K562 (cell line): Measurements from ENCODE around the gene NPDC1. TPM values are rescaled to one million over a fixed set of nuclear protein-coding genes. Genes with fewer than 3 reads are reported as not detected.

ENCODE experiments used
- ATAC-seq: fragments of 200-7000 bp; cut with Tn5 transposase; 3 replicates; pipeline ENCODE4 v1.9.1; 2020; ENCODE audit warnings: moderate library complexity
- BruUV-seq: library from RNA; stranded (reverse); fragments of 400-500 nt; replicated peaks from 2 replicates; lab custom pipeline; 2021; lab: Mats Ljungman, UMichigan
- CTCF ChIA-PET: fragments of 300-600 bp; formaldehyde crosslinking; extraction: SDS; loops from one replicate; lab custom pipeline; 2021; ENCODE audit warnings: low intra/inter-chr PET ratio; lab: Yijun Ruan, JAX
- POLR2A ChIA-PET: fragments of 300-600, 350-650 bp; sonication (Branson Sonifier 250); formaldehyde crosslinking; extraction: SDS; loops from one replicate; lab custom pipeline; 2021; ENCODE audit warnings: antibody characterized with exemption, inconsistent platforms; lab: Yijun Ruan, JAX
- DNase-seq, 4 experiments: peaks; one replicate each; pipeline versions ENCODE4 v3.0.0 to v3.0.0-alpha.2; 2011 to 2018; ENCODE audit warnings: low spot score in 3 of 4, mixed read lengths in 3 of 4; ENCODE audit errors: extremely low read depth in 1 of 4
- FAIRE-seq: peaks from 2 replicates; lab custom pipeline; 2011; peaks lifted over from hg19 to GRCh38; lab: Jason Lieb, UNC
- H2AFZ ChIP-seq: 2 replicates; pipeline ENCODE4 v1.6.0; 2011; ENCODE audit warnings: low read depth, low read length, control low read depth, inconsistent platforms
- H3K27ac ChIP-seq: fragments of 200-600 bp; 3 replicates; pipeline ENCODE4 v1.8.0; 2011; ENCODE audit warnings: low read depth, mild to moderate bottlenecking, control low read depth, inconsistent platforms, low read length, moderate library complexity, mixed read lengths; ENCODE audit errors: extremely low read depth
- H3K27me3 ChIP-seq, 2 experiments: fragments of 300-600 bp in 1 of 2; 2 replicates in 1 of 2; 3 replicates in 1 of 2; pipeline versions ENCODE4 v1.6.0 to v1.8.0; 2011; ENCODE audit warnings: inconsistent platforms in 2 of 2, low read length in 2 of 2, mild to moderate bottlenecking in 1 of 2, mixed read lengths in 1 of 2, moderate library complexity in 1 of 2; ENCODE audit not compliant: control insufficient read depth in 2 of 2, insufficient read depth in 2 of 2
- H3K36me3 ChIP-seq: fragments of 300-600 bp; 3 replicates; pipeline ENCODE4 v1.8.0; 2011; ENCODE audit warnings: mild to moderate bottlenecking, low read length, inconsistent platforms; ENCODE audit not compliant: control insufficient read depth, insufficient read depth
- H3K4me1 ChIP-seq, 2 experiments: fragments of 200-600 bp in 1 of 2; replicated peaks in 1 of 2; 2 replicates in 1 of 2; 3 replicates in 1 of 2; pipeline versions ENCODE4 v1.5.1 to v1.8.0; 2011; ENCODE audit warnings: inconsistent platforms in 2 of 2, low read length in 2 of 2, mild to moderate bottlenecking in 1 of 2, mixed read lengths in 1 of 2, moderate library complexity in 1 of 2; ENCODE audit not compliant: control insufficient read depth in 2 of 2, insufficient read depth in 2 of 2
- H3K4me2 ChIP-seq: 2 replicates; pipeline ENCODE4 v1.6.1; 2011; ENCODE audit warnings: low read length, control low read depth, inconsistent platforms, mixed read lengths; ENCODE audit not compliant: insufficient read depth
- H3K4me3 ChIP-seq: fragments of 200-600 bp; sonication (generic), shearing (Covaris generic); 2 replicates; pipeline ENCODE4 v1.5.1; 2016; ENCODE audit warnings: control low read depth, inconsistent platforms
- H3K79me2 ChIP-seq: fragments of 200-600 bp; 3 replicates; pipeline ENCODE4 v1.8.0; 2011; ENCODE audit warnings: low read length, inconsistent platforms; ENCODE audit not compliant: control insufficient read depth, insufficient read depth
- H3K9ac ChIP-seq, 2 experiments: 2 replicates each; pipeline versions ENCODE4 v1.6.0 to v1.6.1; 2011; ENCODE audit warnings: low read depth in 2 of 2, low read length in 2 of 2, control low read depth in 1 of 2, inconsistent platforms in 1 of 2, mild to moderate bottlenecking in 1 of 2, mixed read lengths in 1 of 2; ENCODE audit not compliant: insufficient read depth in 1 of 2
- H3K9me1 ChIP-seq: one replicate; pipeline ENCODE4 v1.6.0; 2011; ENCODE audit warnings: inconsistent platforms, mild to moderate bottlenecking, low read length, moderate library complexity; ENCODE audit not compliant: control insufficient read depth, insufficient read depth
- H3K9me3 ChIP-seq: replicated peaks from 2 replicates; pipeline ENCODE4 v1.5.1; 2011; ENCODE audit warnings: low read depth, low read length, inconsistent platforms; ENCODE audit not compliant: control insufficient read depth, insufficient read depth
- H4K20me1 ChIP-seq: replicated peaks from 2 replicates; pipeline ENCODE4 v1.6.1; 2011; ENCODE audit warnings: low read length, inconsistent platforms, mixed read lengths; ENCODE audit not compliant: control insufficient read depth, insufficient read depth
- ARID1B ChIP-seq: fragments of 450-650 bp; IDR thresholded peaks from 2 replicates; pipeline ENCODE4 v1.6.1; 2016; ENCODE audit warnings: antibody characterized with exemption, mild to moderate bottlenecking, inconsistent platforms
- BCOR ChIP-seq: fragments of 450-650 bp; IDR thresholded peaks from 2 replicates; pipeline ENCODE4 v1.6.1; 2016
- EHMT2 ChIP-seq: fragments of 450-650 bp; IDR thresholded peaks from 2 replicates; pipeline ENCODE4 v1.6.1; 2018; ENCODE audit warnings: antibody characterized with exemption
- ELF4 ChIP-seq: fragments of 450-650 bp; formaldehyde crosslinking; IDR thresholded peaks from 2 replicates; pipeline ENCODE4 v1.4.0; 2022; ENCODE audit warnings: missing genetic modification characterization
- GABPB2 ChIP-seq: fragments of 250-450 bp; sonication (Bioruptor Pico); conservative IDR thresholded peaks from 2 replicates; pipeline ENCODE4 v1.5.1; 2021; ENCODE audit warnings: mild to moderate bottlenecking
- KLF16 ChIP-seq: IDR thresholded peaks from 2 replicates; pipeline ENCODE4 v1.6.1; 2016; ENCODE audit warnings: antibody characterized with exemption
- LCOR ChIP-seq: sonication (generic); formaldehyde crosslinking; IDR thresholded peaks from 2 replicates; pipeline ENCODE4 v1.8.0; 2022; ENCODE audit warnings: mild to moderate bottlenecking, missing genetic modification reagents
- MTF1 ChIP-seq: fragments of 250-450 bp; sonication (Bioruptor Pico); IDR thresholded peaks from 2 replicates; pipeline ENCODE4 v1.9.0; 2021; ENCODE audit warnings: moderate library complexity, mild to moderate bottlenecking, inconsistent platforms, borderline replicate concordance
- NFE2L1 ChIP-seq: fragments of 450-650 bp; IDR thresholded peaks from 2 replicates; pipeline ENCODE4 v1.6.1; 2016; ENCODE audit warnings: missing genetic modification characterization, low read depth, mild to moderate bottlenecking, missing compliant biosample characterization, moderate library complexity, borderline replicate concordance
- PHF20 ChIP-seq: fragments of 450-650 bp; IDR thresholded peaks from 2 replicates; pipeline ENCODE4 v1.6.1; 2018; ENCODE audit not compliant: partially characterized antibody
- POLR3G ChIP-seq: IDR thresholded peaks from 2 replicates; pipeline ENCODE4 v1.6.1; 2011; ENCODE audit not compliant: insufficient read length, insufficient replicate concordance; ENCODE audit errors: extremely low read depth
- SETDB1 ChIP-seq: IDR thresholded peaks from one replicate; pipeline ENCODE4 v1.6.1; 2012; ENCODE audit warnings: low read length, control low read depth, inconsistent platforms
- SRSF3 ChIP-seq: fragments of 200-400 bp; formaldehyde crosslinking; IDR thresholded peaks from 2 replicates; pipeline ENCODE4 v1.6.1; 2016; ENCODE audit warnings: mild to moderate bottlenecking, low read length, moderate library complexity; ENCODE audit not compliant: insufficient read depth
- SRSF7 ChIP-seq: fragments of 200-400 bp; formaldehyde crosslinking; optimal IDR thresholded peaks from 2 replicates; pipeline ENCODE3; 2017; ENCODE audit warnings: mild to moderate bottlenecking, low read depth, low read length
- ZEB2 ChIP-seq: fragments of 450-650 bp; IDR thresholded peaks from 2 replicates; pipeline ENCODE4 v1.6.1; 2016
- ZSCAN29 ChIP-seq: fragments of 450-650 bp; IDR thresholded peaks from 2 replicates; pipeline ENCODE4 v1.6.1; 2017
- WGBS: fragments of 100-300 bp; shearing (Covaris generic); methylation state at CpG from one replicate; pipeline ENCODE4 v1.1.6; 2016; ENCODE audit warnings: low coverage, mixed read lengths; ENCODE audit not compliant: insufficient coverage; ENCODE audit errors: missing lambda C conversion rate; 5-methylcytosine and 5-hydroxymethylcytosine counted together
- in situ Hi-C: fragments of 300-500 bp; cut with MboI; formaldehyde crosslinking; loops from 4 replicates; pipeline ENCODE4 v1.15.0; 2018; ENCODE audit warnings: inconsistent platforms, mixed read lengths
- intact Hi-C: fragments of 100-400 bp; cut with micrococcal nuclease; formaldehyde crosslinking; loops from 2 replicates; pipeline ENCODE4 v1.14.2; 2022
- polyA plus RNA-seq, 8 experiments: library from polyadenylated mRNA; depleted of rRNA in 4 of 8; stranded (reverse) in 5 of 8; unstranded in 3 of 8; fragments of >200 nt; fragmentation: Nextera tagmentation in 2 of 8; fragmentation: Illumina TruSeq in 1 of 8; extraction: Ambion mirVana in 2 of 8; extraction: Trizol in 1 of 8; gene quantifications; 2 replicates each; pipeline versions ENCODE4 v1.2.1 to v1.2.3, GENCODE V29; 2011 to 2014; ENCODE audit warnings: inconsistent platforms in 1 of 8, missing spikeins in 1 of 8
- total RNA-seq, 7 experiments: library from RNA; depleted of rRNA in 6 of 7; stranded (reverse); fragments of >200 nt in 6 of 7; fragmentation: Illumina TruSeq in 2 of 7; extraction: Trizol in 2 of 7; gene quantifications; 2 replicates each; pipeline versions ENCODE4 v1.2.1 to v1.2.3, GENCODE V29; 2011 to 2021; ENCODE audit warnings: low replicate concordance in 1 of 7
- TF ChIP-seq, protein P1 (sequence below), 3 experiments: IDR thresholded peaks in 2 of 3; conservative IDR thresholded peaks in 1 of 3; 2 replicates each; pipeline ENCODE4 v1.5.1; 2011 to 2012; ENCODE audit warnings: low read length in 3 of 3, mild to moderate bottlenecking in 3 of 3, control low read depth in 2 of 3, improper control_type of control experiment in 1 of 3, inconsistent platforms in 1 of 3, low read depth in 1 of 3, mixed read lengths in 1 of 3, moderate library complexity in 1 of 3; ENCODE audit not compliant: insufficient read depth in 2 of 3
- TF ChIP-seq, protein P2 (sequence below): IDR thresholded peaks from 2 replicates; pipeline ENCODE4 v1.6.1; 2016; ENCODE audit warnings: missing genetic modification characterization, missing compliant biosample characterization
- TF ChIP-seq, protein P3 (sequence below): fragments of 250-450 bp; sonication (Bioruptor Pico); IDR thresholded peaks from 2 replicates; pipeline ENCODE4 v1.8.0; 2021; ENCODE audit warnings: borderline replicate concordance, mild to moderate bottlenecking, moderate library complexity; ENCODE audit not compliant: poor library complexity, severe bottlenecking

Gene NPDC1
- total and polyA plus RNA-seq, 9 of the 15 experiments (the other 6 are each of a cell fraction or from before 2014, with no cell fraction given): 0.06 to 2.1 (median 0.53) TPM; not detected in 3

DNA sequence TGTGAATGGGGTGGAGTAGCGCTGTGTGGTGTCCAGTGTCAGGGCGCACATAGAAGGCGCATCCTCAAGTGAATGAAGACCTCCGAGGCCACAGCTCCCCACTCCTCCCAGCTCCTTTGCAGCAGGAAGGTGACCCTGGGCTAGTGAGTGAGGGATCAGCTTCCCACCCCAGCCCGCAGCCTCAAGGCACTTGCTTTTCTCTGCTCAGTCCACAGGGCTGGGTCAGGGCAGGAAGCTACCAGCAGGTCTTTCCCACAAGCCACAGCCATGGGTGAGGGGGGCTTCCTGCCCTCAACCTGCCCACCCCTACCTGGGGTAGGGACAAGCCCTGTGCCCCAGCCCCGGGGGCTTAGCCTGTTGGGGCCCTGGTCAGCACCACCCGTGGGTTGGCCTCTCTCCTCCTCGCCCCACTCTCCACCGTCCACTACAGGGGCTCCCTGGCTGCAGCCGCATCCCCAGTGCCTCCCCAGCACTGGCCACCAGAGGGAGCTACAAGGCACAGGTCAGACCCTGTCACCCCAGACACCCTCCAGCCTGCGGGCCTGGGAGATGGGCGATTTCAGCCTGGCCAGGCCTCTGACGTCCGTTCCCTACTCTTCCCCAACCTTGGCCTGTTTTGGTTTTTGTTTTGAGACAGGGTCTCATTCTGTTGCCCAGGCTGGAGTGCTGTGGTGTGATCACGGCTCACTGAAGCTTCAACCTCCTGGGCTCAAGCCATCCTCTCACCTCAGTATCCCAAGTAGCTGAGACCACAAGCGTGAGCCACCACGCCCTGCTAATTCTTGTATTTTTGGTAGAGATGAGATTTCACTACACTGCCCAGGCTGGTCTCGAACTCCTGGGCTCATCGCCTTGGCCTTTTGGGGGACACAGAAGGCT is 16.7 kb downstream of the NPDC1 start:
- WGBS: 17% methylated on average over 19 of the region's 19 CpGs
- CTCF ChIA-PET: interaction anchor here (0.9 to 3.0 kb wide), 5 partner anchors 15 to 245 kb away, joined by 3 to 17 read pairs (median 4); partner anchors contain the start of gene TMEM141
- Histone ChIP-seq H3K9ac (peak overlapping the region in 1 of 2 experiments; percentile 92; a peak in 2 of 4 replicates), H3K79me2 (peaks cover 3% of the 10 kb centered on the region; the same call in 1 of the 3 replicates), H3K4me2 (peak overlapping the region; percentile 86), H3K4me1 (peaks cover 9 to 84% of the 10 kb centered on the region in 2 experiments; a peak in 4 of 5 replicates), H3K9me1 (no peaks in the 10 kb centered on the region), H3K27ac (no peak overlapping the region), H3K4me3 (peak overlapping the region; percentile 66), H3K9me3 (no peaks in the 10 kb centered on the region), H2AFZ (0 out of 2 replicates have a peak overlapping the region, but pooled peaks have one; percentile 93), H4K20me1 (no peaks in the 10 kb centered on the region), H3K36me3 (no peaks in the 10 kb centered on the region), H3K27me3 (no peaks in the 10 kb centered on the region)
- intact Hi-C loops: loop anchor here (1.0 to 2.0 kb wide), 2 partner anchors 84 to 242 kb away; partner anchors contain the start of genes C8G and FBXW5
- in situ Hi-C loops: no loop called here
- BruUV-seq: no TSS peak
- ATAC-seq: peak; percentile 93
- POLR2A ChIA-PET: interaction anchor here (0.6 to 1.0 kb wide), 5 partner anchors 8 to 611 kb away, joined by 3 to 4 read pairs (median 3); no protein-coding TSS in a partner anchor
- FAIRE-seq: peak; percentile 89
- peak; percentile 78 to 89 (median 80) for DNase-seq
- TF ChIP-seq SETDB1 (no peak), BCOR (peak; percentile 96), SRSF3 (no peak), PHF20 (no peak), LCOR (no peak), MTF1 (CRISPR knock-in tag) (no peak), NFE2L1 (no peak), ARID1B (no peak), SRSF7 (no peak), EHMT2 (no peak), GABPB2 (no peak), ZSCAN29 (no peak), POLR3G (no peak), ZEB2 (no peak), ELF4 (no peak), KLF16 (peak; percentile 62)
- TF ChIP-seq, protein P1, sequence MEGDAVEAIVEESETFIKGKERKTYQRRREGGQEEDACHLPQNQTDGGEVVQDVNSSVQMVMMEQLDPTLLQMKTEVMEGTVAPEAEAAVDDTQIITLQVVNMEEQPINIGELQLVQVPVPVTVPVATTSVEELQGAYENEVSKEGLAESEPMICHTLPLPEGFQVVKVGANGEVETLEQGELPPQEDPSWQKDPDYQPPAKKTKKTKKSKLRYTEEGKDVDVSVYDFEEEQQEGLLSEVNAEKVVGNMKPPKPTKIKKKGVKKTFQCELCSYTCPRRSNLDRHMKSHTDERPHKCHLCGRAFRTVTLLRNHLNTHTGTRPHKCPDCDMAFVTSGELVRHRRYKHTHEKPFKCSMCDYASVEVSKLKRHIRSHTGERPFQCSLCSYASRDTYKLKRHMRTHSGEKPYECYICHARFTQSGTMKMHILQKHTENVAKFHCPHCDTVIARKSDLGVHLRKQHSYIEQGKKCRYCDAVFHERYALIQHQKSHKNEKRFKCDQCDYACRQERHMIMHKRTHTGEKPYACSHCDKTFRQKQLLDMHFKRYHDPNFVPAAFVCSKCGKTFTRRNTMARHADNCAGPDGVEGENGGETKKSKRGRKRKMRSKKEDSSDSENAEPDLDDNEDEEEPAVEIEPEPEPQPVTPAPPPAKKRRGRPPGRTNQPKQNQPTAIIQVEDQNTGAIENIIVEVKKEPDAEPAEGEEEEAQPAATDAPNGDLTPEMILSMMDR (IDR thresholded peaks at IDR 0.05 in 2 of 3, conservative IDR thresholded peaks at IDR 0.05 in 1 of 3; ENCODE audit: insufficient read depth in 2 of 3, low read depth in 1 of 3, low read length in 3 of 3): peak; percentile 89 to 92 (median 90)
- TF ChIP-seq, protein P2, sequence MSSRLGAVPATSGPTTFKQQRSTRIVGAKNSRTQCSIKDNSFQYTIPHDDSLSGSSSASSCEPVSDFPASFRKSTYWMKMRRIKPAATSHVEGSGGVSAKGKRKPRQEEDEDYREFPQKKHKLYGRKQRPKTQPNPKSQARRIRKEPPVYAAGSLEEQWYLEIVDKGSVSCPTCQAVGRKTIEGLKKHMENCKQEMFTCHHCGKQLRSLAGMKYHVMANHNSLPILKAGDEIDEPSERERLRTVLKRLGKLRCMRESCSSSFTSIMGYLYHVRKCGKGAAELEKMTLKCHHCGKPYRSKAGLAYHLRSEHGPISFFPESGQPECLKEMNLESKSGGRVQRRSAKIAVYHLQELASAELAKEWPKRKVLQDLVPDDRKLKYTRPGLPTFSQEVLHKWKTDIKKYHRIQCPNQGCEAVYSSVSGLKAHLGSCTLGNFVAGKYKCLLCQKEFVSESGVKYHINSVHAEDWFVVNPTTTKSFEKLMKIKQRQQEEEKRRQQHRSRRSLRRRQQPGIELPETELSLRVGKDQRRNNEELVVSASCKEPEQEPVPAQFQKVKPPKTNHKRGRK (tag): no peak
- TF ChIP-seq, protein P3, sequence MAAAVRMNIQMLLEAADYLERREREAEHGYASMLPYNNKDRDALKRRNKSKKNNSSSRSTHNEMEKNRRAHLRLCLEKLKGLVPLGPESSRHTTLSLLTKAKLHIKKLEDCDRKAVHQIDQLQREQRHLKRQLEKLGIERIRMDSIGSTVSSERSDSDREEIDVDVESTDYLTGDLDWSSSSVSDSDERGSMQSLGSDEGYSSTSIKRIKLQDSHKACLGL: no peak
